Upper lobe of right lung (tissue), 1 donor: Measurements from ENCODE around the gene SDS. TPM values are rescaled to one million over a fixed set of nuclear protein-coding genes. Genes with fewer than 3 reads are reported as not detected.

Experiments used
- ATAC-seq: fragments of 200-7000 bp; cut with Tn5 transposase; one replicate; pipeline ENCODE4 v1.9.1; 2020; ENCODE audit warnings: mild to moderate bottlenecking, moderate library complexity
- DNase-seq: peaks from one replicate; pipeline ENCODE4 v3.0.0-alpha.2; 2020
- H3K27ac ChIP-seq: fragments of 200-600 bp; one replicate; pipeline ENCODE4 v1.8.0; 2022
- H3K27me3 ChIP-seq: fragments of 200-600 bp; one replicate; pipeline ENCODE4 v1.8.0; 2022; ENCODE audit warnings: mild to moderate bottlenecking
- H3K36me3 ChIP-seq: fragments of 200-600 bp; one replicate; pipeline ENCODE4 v1.8.0; 2022
- H3K4me1 ChIP-seq: fragments of 200-600 bp; one replicate; pipeline ENCODE4 v1.8.0; 2022
- H3K4me3 ChIP-seq: fragments of 200-600 bp; one replicate; pipeline ENCODE4 v1.8.0; 2022; ENCODE audit warnings: mild to moderate bottlenecking
- H3K9me3 ChIP-seq: fragments of 200-600 bp; one replicate; pipeline ENCODE4 v1.8.0; 2022
- CTCF ChIP-seq: fragments of 200-600 bp; IDR thresholded peaks from one replicate; pipeline ENCODE4 v1.8.0; 2022; ENCODE audit warnings: antibody characterized with exemption
- intact Hi-C: fragments of 100-400 bp; cut with DNase I; formaldehyde crosslinking; loops from one replicate; pipeline ENCODE4 v1.11.0; 2022
- total RNA-seq: library from RNA; stranded (reverse); fragmentation: NEBNext Ultra II Directional; extraction: Animal tissue kit (Norgen Biotek cat#: 25700); gene quantifications from one replicate; pipeline ENCODE4 v1.2.1, GENCODE V29; 2021
- donor health status: DM: no; HTN: yes; CAD: no; lungs with severe emphysema.

The SDS gene
- total RNA-seq, 1 donor from 2014 or later, result 2.4 TPM

GRCh38 chr12:113387631-113388030 lies 16.1 kb downstream of the SDS start:
- H3K27ac ChIP-seq, result no peak overlapping the region
- no peaks in the 10 kb centered on the region for H3K27me3 ChIP-seq
- ATAC-seq (no peak), DNase-seq (no peak)
- intact Hi-C loops, result no loop called here
- TF ChIP-seq CTCF, result no peak
- no peaks in the 10 kb centered on the region for H3K4me1 ChIP-seq
- H3K9me3 ChIP-seq, result no peaks in the 10 kb centered on the region
- peaks cover 34% of the 10 kb centered on the region for H3K36me3 ChIP-seq
- H3K4me3 ChIP-seq, result no peak overlapping the region

- ATAC-seq (no peak), DNase-seq (no peak)
- intact Hi-C loops, result no loop called here
- Histone ChIP-seq H3K4me1 (no peaks in the 10 kb centered on the region), H3K27me3 (no peaks in the 10 kb centered on the region), H3K4me3 (no peak overlapping the region), H3K27ac (no peak overlapping the region), H3K36me3 (peaks cover 34% of the 10 kb centered on the region), H3K9me3 (no peaks in the 10 kb centered on the region)
- no peak for TF ChIP-seq CTCF
Observed at GRCh38 chr12:113386866-113387566, 16.7 kb downstream of the SDS start.

GRCh38 chr12:113385282-113385882 lies 18.3 kb downstream of the SDS start:
- Histone ChIP-seq H3K4me3 (no peak overlapping the region), H3K27me3 (no peaks in the 10 kb centered on the region), H3K27ac (no peak overlapping the region), H3K9me3 (no peaks in the 10 kb centered on the region), H3K36me3 (peaks cover 39% of the 10 kb centered on the region), H3K4me1 (no peaks in the 10 kb centered on the region)
- TF ChIP-seq CTCF, result no peak
- intact Hi-C loops, result no loop called here
- ATAC-seq (no peak), DNase-seq (no peak)

GRCh38 chr12:113384778-113385177 lies 18.9 kb downstream of the SDS start:
- no peaks in the 10 kb centered on the region for H3K27me3 ChIP-seq
- no peaks in the 10 kb centered on the region for H3K4me1 ChIP-seq
- DNase-seq (no peak), ATAC-seq (no peak)
- no peak overlapping the region for H3K4me3 ChIP-seq
- intact Hi-C loops, result no loop called here
- no peak overlapping the region for H3K27ac ChIP-seq
- H3K9me3 ChIP-seq, result no peaks in the 10 kb centered on the region
- peaks cover 45% of the 10 kb centered on the region for H3K36me3 ChIP-seq
- no peak for TF ChIP-seq CTCF

- Histone ChIP-seq H3K4me3 (no peak overlapping the region), H3K27me3 (no peaks in the 10 kb centered on the region), H3K9me3 (no peaks in the 10 kb centered on the region), H3K36me3 (peaks cover 50% of the 10 kb centered on the region), H3K4me1 (no peaks in the 10 kb centered on the region), H3K27ac (no peak overlapping the region)
- no peak for TF ChIP-seq CTCF
- no peak for DNase-seq
- no peak for ATAC-seq
- intact Hi-C loops, result no loop called here
Observed at GRCh38 chr12:113382206-113382605, 21.5 kb downstream of the SDS start.
